Measurements from ENCODE around the gene TPGS1. TPM values are rescaled to one million over a fixed set of nuclear protein-coding genes. Genes with fewer than 3 reads are reported as not detected.

The TPGS1 gene
- total RNA-seq = 18.9 and 22.3 TPM in 2 replicates

GRCh38 chr19:507286-508203, at the start of gene TPGS1:
Gene TPGS1, plus strand, starts transcription at chr19:507497. Its CDS starts 10 bp downstream, at chr19:507507.

GRCh38 chr19:460877-461720, 46.2 kb upstream of the TPGS1 start, which contains the start of gene SHC2:
Gene SHC2, minus strand, starts transcription at chr19:461033. Its CDS starts 37 bp downstream, at chr19:460996.

GRCh38 chr19:496112-496665, 11.1 kb upstream of the TPGS1 start, which contains the start of gene MADCAM1:
Gene MADCAM1, plus strand, starts transcription at chr19:496486. Its CDS starts 14 bp downstream, at chr19:496500.

GRCh38 chr19:531753-532560, 24.7 kb downstream of the TPGS1 start, which contains the start of gene CDC34:
Gene CDC34, plus strand, starts transcription at chr19:531760. Its CDS starts 172 bp downstream, at chr19:531932.

GRCh38 chr19:543910-544608, 36.8 kb downstream of the TPGS1 start, which contains the start of gene GZMM:
Gene GZMM, plus strand, starts transcription at chr19:544053. Its CDS starts 19 bp downstream, at chr19:544072.

Other genes with a start within 250 kb of the TPGS1 start
- 1.9 and 2.2 TPM in 2 replicates for gene PLPP2, start 216.1 kb upstream of the TPGS1 start, total RNA-seq
- gene MIER2, start 162.7 kb upstream of the TPGS1 start, total RNA-seq = 36.2 and 39.1 TPM in 2 replicates
- gene C2CD4C, start 98.3 kb upstream of the TPGS1 start, total RNA-seq = 0.07 TPM in 1 of 2 replicates, not detected in the other
- gene SHC2, start 46.5 kb upstream of the TPGS1 start, total RNA-seq = 0.33 and 2.4 TPM in 2 replicates
- 0.13 and 0.20 TPM in 2 replicates for gene MADCAM1, start 11.0 kb upstream of the TPGS1 start, total RNA-seq
- gene CDC34, start 24.3 kb downstream of the TPGS1 start, total RNA-seq = 51.9 and 64.0 TPM in 2 replicates
- 0.17 TPM in 1 of 2 replicates, not detected in the other for gene GZMM, start 36.6 kb downstream of the TPGS1 start, total RNA-seq
- 556 and 625 TPM in 2 replicates for gene BSG, start 65.1 kb downstream of the TPGS1 start, total RNA-seq
- 2.4 and 4.6 TPM in 2 replicates for gene HCN2, start 82.4 kb downstream of the TPGS1 start, total RNA-seq
- gene POLRMT, start 126.0 kb downstream of the TPGS1 start, total RNA-seq = 25.8 and 43.3 TPM in 2 replicates
- not detected in 2 replicates for gene FGF22, start 132.4 kb downstream of the TPGS1 start, total RNA-seq
- gene RNF126, start 155.7 kb downstream of the TPGS1 start, total RNA-seq = 22.2 and 22.9 TPM in 2 replicates
- 55.3 and 185 TPM in 2 replicates for gene FSTL3, start 168.9 kb downstream of the TPGS1 start, total RNA-seq
- gene PRSS57, start 188.0 kb downstream of the TPGS1 start, total RNA-seq = not detected in 2 replicates
- gene PALM, start 201.4 kb downstream of the TPGS1 start, total RNA-seq = 5.2 and 18.2 TPM in 2 replicates
- 0.10 and 0.13 TPM in 2 replicates for gene MISP, start 243.6 kb downstream of the TPGS1 start, total RNA-seq